PC-9 (cell line): ENCODE measurements around the gene LRRC28.

ENCODE experiments used
- CTCF ChIP-seq: fragments of 200-600 bp; sonication (generic); conservative IDR thresholded peaks from 2 replicates; pipeline ENCODE4 v1.6.1; 2017; ENCODE audit warnings: mixed run types, antibody characterized with exemption, mild to moderate bottlenecking, moderate library complexity
- EZH2 ChIP-seq: fragments of 200-600 bp; sonication (generic); IDR thresholded peaks from 2 replicates; pipeline ENCODE4 v1.8.0; 2017; ENCODE audit warnings: antibody characterized with exemption, low read depth

GRCh38 chr15:99321468-99321867, 70.2 kb downstream of the LRRC28 start:
- TF ChIP-seq CTCF, result no peak
- TF ChIP-seq EZH2, result no peak
